ENCODE results near the gene RRAGD.

RRAGD gene, protein sequence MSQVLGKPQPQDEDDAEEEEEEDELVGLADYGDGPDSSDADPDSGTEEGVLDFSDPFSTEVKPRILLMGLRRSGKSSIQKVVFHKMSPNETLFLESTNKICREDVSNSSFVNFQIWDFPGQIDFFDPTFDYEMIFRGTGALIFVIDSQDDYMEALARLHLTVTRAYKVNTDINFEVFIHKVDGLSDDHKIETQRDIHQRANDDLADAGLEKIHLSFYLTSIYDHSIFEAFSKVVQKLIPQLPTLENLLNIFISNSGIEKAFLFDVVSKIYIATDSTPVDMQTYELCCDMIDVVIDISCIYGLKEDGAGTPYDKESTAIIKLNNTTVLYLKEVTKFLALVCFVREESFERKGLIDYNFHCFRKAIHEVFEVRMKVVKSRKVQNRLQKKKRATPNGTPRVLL

DNA sequence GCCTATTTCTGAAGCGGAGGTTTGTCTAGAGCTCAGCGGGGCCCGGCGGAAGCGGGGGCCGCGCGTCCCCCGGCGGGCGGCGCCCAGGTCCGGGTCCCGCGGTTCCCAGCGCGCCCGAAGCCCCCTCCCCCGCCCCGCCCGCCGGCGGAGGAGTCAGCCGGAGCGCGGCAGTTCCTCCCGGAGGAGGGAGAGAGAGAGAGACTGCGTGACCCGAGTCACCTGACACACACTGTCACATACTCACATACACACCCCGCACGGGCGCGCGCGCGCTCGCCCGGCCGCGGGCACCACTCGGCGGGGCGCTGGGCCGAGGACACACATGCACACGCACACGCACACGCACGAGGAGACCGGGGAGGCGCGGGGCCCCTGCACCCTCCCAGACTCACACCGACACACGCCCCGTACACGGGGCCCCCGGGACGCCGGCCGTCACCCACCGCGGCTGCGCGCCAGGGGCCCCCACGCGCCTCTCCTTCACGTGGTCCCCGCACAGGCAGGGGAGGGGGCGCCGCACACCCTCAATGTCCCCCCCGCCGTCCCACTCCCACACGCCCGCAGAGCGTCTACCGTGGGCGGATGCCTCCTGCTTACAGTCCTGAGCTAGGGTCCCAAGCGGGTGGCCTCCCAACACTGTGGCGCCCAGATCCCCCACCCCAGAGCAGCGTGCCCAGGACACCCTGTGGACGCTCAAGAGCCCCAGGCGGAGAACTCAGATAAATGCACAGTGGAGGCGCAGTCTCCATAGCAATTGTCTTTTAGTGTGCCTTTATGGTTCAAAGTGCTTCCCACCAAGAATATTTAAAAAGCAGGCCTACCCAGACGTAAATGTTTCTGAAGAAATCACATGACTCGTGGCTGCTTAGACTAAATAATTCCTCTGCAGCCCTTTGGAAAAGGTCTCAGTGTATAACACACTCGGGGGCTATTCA, at the start of gene RRAGD:
Gene RRAGD, minus strand, starts transcription at position 203 of the 935 bp plus-strand sequence. CDS start 280 bp downstream, outside the sequence.
- DNase-seq (ENCODE audit: low read depth), result peak; percentile 22
- TF ChIP-seq, protein P1, sequence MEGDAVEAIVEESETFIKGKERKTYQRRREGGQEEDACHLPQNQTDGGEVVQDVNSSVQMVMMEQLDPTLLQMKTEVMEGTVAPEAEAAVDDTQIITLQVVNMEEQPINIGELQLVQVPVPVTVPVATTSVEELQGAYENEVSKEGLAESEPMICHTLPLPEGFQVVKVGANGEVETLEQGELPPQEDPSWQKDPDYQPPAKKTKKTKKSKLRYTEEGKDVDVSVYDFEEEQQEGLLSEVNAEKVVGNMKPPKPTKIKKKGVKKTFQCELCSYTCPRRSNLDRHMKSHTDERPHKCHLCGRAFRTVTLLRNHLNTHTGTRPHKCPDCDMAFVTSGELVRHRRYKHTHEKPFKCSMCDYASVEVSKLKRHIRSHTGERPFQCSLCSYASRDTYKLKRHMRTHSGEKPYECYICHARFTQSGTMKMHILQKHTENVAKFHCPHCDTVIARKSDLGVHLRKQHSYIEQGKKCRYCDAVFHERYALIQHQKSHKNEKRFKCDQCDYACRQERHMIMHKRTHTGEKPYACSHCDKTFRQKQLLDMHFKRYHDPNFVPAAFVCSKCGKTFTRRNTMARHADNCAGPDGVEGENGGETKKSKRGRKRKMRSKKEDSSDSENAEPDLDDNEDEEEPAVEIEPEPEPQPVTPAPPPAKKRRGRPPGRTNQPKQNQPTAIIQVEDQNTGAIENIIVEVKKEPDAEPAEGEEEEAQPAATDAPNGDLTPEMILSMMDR (IDR thresholded peaks at IDR 0.05; ENCODE audit: control insufficient read depth, extremely low read depth, insufficient read depth), result no peak
- H3K4me3 ChIP-seq (ENCODE audit: low read depth, low read length), result peak within 1 kb of the TSS; percentile 55

DNA sequence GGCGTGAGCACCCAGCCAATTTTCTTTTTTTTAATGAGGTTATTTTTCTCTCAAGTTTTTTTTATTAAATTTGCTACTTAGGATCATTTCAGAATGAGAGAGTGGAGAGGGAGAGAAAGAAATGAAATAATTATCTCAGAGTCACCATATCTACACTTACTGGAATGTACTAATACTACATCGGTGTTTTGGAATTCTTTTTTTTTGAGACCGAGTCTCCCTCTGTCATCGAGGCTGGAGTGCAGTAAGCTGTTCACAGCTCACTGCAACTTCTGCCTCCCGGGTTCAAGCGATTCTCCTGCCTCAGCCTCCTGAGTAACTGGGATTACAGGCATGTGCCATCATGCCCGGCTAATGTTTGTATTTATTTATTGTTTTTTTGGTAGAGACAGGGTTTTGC, 48.6 kb upstream of the RRAGD start:
- TF ChIP-seq, protein P1 (IDR thresholded peaks at IDR 0.05; ENCODE audit: control insufficient read depth, extremely low read depth, insufficient read depth), result no peak

DNA sequence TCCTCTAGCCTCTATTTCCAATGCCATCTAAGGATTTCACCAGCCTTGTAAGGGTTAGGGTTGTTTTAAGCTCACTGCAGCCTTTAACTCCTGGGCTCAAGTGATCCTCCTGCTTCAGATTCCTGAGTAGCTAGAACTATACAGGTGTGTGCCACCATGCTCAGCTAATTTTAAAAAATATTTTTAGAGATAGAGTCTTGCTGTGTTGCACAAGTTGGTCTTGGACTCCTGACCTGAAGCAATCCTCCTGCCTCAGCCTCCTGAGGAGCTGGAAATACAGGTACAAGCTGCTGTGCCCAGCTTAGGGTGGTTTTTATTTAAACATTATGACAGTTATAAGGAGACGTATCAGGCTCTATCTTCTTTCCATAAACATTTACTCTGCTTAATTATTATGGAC, 47.4 kb upstream of the RRAGD start:
- TF ChIP-seq, protein P1 (IDR thresholded peaks at IDR 0.05; ENCODE audit: control insufficient read depth, extremely low read depth, insufficient read depth), result no peak
- no peak overlapping the region for H3K4me3 ChIP-seq (ENCODE audit: low read depth, low read length)
- no peak for DNase-seq (ENCODE audit: low read depth)

More for the DNA sequence above, 48.6 kb upstream of the RRAGD start:
- no peak for DNase-seq (ENCODE audit: low read depth)
- H3K4me3 ChIP-seq (ENCODE audit: low read depth, low read length), result no peak overlapping the region

DNA sequence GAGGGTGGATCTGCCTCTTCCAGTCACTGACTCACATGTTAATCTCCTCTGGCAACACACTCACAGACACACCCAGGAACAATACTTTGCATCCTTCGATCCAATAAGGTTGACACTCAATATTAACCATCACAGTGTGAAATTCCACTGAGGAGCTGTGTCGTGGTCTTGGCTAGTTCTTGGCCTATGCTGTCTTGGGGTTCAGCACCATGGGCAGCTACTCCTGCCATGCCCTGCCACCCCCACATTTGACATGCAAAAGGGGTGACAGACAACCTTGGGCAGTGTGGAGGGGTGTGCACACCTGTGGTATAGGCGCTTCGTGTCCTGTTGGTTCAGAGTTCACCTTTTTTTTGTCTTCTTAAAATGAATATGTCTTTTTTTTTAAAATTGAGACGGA, 46.6 kb upstream of the RRAGD start:
- DNase-seq (ENCODE audit: low read depth), result no peak

DNA sequence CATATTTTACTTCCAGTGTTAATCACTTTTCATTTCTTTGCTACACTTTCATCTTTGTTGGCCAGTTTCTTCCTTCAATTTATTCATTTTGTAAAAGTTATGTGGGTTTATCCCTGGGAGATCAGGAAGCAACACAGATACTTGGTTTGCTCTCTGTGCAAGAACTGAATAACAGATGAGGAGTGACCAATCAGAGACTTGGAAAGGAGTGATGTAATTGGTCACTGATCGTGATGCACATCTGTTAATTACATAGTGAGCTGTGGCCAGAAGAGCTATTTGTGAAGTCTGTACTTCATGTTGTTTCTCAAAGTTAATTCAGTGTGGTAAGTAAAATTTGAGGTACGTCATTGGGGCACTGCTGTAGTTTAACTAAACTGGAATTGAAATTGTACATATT, 42.2 kb upstream of the RRAGD start:
- no peak overlapping the region for H3K4me3 ChIP-seq (ENCODE audit: low read depth, low read length)
- DNase-seq (ENCODE audit: low read depth), result no peak

More for the DNA sequence above, 46.6 kb upstream of the RRAGD start:
- TF ChIP-seq, protein P1 (IDR thresholded peaks at IDR 0.05; ENCODE audit: control insufficient read depth, extremely low read depth, insufficient read depth), result no peak
- H3K4me3 ChIP-seq (ENCODE audit: low read depth, low read length), result no peak overlapping the region

DNA sequence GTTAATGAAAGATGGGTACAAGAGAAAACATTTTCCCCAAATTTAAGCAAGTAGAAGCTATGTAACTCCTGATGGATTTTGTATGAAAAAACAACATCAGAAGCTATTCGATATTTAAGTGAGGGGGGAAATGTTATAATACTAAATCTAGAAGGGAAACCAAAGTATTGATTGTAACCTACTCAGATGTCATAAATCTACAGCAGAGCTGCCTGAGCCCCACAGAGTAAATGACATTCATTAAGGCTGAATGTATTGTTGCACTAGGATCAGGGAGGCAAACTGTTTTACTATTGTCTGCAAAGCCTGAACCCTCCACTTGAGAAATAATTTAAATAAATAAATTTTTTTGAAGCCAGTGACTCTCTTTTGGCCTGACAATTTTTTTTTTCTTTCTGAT, 40.2 kb upstream of the RRAGD start:
- H3K4me3 ChIP-seq (ENCODE audit: low read depth, low read length), result no peak overlapping the region
- DNase-seq (ENCODE audit: low read depth), result no peak
- TF ChIP-seq, protein P1 (IDR thresholded peaks at IDR 0.05; ENCODE audit: control insufficient read depth, extremely low read depth, insufficient read depth), result no peak

More for the DNA sequence above, 42.2 kb upstream of the RRAGD start:
- TF ChIP-seq, protein P1 (IDR thresholded peaks at IDR 0.05; ENCODE audit: control insufficient read depth, extremely low read depth, insufficient read depth), result no peak
